ENCODE data around the gene HEATR9. TPM values are rescaled to one million over a fixed set of nuclear protein-coding genes. Genes with fewer than 3 reads are reported as not detected.

Gene HEATR9
- total RNA-seq, 1 experiment from 2014 or later, result not detected

DNA sequence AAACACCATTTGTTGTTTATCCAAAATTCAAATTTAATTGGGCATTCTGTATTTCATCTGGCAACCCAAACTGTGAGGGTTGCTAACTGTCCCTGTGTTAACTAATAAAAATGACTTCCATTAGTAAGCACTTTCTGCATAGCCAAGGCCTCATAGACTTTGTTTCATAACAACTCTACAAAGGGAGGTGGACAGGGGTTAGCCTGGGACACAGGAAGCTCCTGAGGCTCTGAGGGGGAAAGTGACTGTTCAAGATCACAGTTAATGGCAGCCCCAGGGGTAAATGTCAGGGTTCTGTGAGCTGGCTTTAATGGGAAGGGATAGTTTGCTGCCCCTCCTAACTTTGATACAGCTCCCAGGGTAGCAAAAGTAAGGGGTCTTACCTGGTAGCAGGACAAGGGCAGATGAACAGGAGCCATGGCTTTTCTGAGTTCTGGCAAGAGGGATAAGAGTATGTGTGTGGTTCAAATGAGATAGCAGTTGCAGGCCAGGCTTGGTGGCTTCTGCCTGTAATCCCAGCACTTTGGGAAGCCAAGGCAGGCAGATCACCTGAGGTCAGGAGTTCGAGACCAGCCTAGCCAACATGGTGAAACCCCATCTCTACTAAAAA is 2.2 kb downstream of the HEATR9 start:
- ChIA-PET POLR2A (no interaction called here), RAD21 (ENCODE audit: low non-redundant PET in 1 of 2, low total read pairs in 2 of 2, uncharacterized antibody in 2 of 2, unreplicated experiment in 2 of 2) (no interaction called here), CTCF (no interaction called here)
- DNase-seq (ENCODE audit: low read depth, low spot score) (no peak), ATAC-seq (no peak)
- intact Hi-C loops (cut with micrococcal nuclease), result no loop called here
- Histone ChIP-seq H3K4me1 (ENCODE audit: control insufficient read depth in 1 of 2, insufficient read depth in 2 of 2, low read length in 2 of 2) (peaks cover 2 to 7% of the 10 kb centered on the region in 2 experiments; a peak in 3 of 4 replicates), H3K9me3 (ENCODE audit: control insufficient read depth in 1 of 2, insufficient read depth in 1 of 2, low read depth in 1 of 2, low read length in 2 of 2) (no peaks in the 10 kb centered on the region), H3K36me3 (ENCODE audit: control insufficient read depth in 1 of 2, insufficient read depth in 2 of 2, low read length in 2 of 2) (no peaks in the 10 kb centered on the region), H2AFZ (ENCODE audit: low read depth, low read length, poor library complexity, severe bottlenecking) (no peak overlapping the region), H3K27me3 (ENCODE audit: insufficient read depth, low read length) (no peaks in the 10 kb centered on the region), H3K4me2 (ENCODE audit: low read length) (no peak overlapping the region), H3K9me2 (ENCODE audit: insufficient read depth) (no peaks in the 10 kb centered on the region), H4K20me1 (ENCODE audit: insufficient read depth) (no peaks in the 10 kb centered on the region), H3K9ac (ENCODE audit: low read length) (no peak overlapping the region), H3K27ac (ENCODE audit: low read depth, low read length) (no peak overlapping the region), H3K4me3 (replicated peaks in 1 of 2; ENCODE audit: low read depth in 1 of 2, low read length in 2 of 2) (no peak overlapping the region), H3K79me2 (ENCODE audit: insufficient read depth, low read length) (no peaks in the 10 kb centered on the region)
- TF ChIP-seq SP1 (IDR thresholded peaks at IDR 0.05; ENCODE audit: low read depth), result no peak
- TF ChIP-seq, protein P1, sequence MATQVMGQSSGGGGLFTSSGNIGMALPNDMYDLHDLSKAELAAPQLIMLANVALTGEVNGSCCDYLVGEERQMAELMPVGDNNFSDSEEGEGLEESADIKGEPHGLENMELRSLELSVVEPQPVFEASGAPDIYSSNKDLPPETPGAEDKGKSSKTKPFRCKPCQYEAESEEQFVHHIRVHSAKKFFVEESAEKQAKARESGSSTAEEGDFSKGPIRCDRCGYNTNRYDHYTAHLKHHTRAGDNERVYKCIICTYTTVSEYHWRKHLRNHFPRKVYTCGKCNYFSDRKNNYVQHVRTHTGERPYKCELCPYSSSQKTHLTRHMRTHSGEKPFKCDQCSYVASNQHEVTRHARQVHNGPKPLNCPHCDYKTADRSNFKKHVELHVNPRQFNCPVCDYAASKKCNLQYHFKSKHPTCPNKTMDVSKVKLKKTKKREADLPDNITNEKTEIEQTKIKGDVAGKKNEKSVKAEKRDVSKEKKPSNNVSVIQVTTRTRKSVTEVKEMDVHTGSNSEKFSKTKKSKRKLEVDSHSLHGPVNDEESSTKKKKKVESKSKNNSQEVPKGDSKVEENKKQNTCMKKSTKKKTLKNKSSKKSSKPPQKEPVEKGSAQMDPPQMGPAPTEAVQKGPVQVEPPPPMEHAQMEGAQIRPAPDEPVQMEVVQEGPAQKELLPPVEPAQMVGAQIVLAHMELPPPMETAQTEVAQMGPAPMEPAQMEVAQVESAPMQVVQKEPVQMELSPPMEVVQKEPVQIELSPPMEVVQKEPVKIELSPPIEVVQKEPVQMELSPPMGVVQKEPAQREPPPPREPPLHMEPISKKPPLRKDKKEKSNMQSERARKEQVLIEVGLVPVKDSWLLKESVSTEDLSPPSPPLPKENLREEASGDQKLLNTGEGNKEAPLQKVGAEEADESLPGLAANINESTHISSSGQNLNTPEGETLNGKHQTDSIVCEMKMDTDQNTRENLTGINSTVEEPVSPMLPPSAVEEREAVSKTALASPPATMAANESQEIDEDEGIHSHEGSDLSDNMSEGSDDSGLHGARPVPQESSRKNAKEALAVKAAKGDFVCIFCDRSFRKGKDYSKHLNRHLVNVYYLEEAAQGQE (IDR thresholded peaks at IDR 0.05; ENCODE audit: low read depth), result no peak
- no peak for TF ChIP-seq JUND (IDR thresholded peaks at IDR 0.05)
- TF ChIP-seq, protein P2, sequence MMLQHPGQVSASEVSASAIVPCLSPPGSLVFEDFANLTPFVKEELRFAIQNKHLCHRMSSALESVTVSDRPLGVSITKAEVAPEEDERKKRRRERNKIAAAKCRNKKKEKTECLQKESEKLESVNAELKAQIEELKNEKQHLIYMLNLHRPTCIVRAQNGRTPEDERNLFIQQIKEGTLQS (IDR thresholded peaks at IDR 0.05), result no peak
- TF ChIP-seq YY1 (IDR thresholded peaks at IDR 0.05; ENCODE audit: extremely low read depth, insufficient replicate concordance, low read depth, low read length), result no peak
- TF ChIP-seq POLR2A (IDR thresholded peaks at IDR 0.05; ENCODE audit: borderline replicate concordance, extremely low read depth, insufficient read depth, insufficient read length), result no peak
- TF ChIP-seq CBX3 (IDR thresholded peaks at IDR 0.05; ENCODE audit: low read depth), result no peak
- no peak for TF ChIP-seq TCF7L2 (IDR thresholded peaks at IDR 0.05; ENCODE audit: borderline replicate concordance, extremely low read depth, insufficient read depth, insufficient read length)
- no peak for TF ChIP-seq RAD21 (IDR thresholded peaks at IDR 0.05; ENCODE audit: low read depth)
- TF ChIP-seq, protein P3, sequence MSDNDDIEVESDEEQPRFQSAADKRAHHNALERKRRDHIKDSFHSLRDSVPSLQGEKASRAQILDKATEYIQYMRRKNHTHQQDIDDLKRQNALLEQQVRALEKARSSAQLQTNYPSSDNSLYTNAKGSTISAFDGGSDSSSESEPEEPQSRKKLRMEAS (IDR thresholded peaks at IDR 0.05), result no peak
- TF ChIP-seq EZH2phosphoT487 (IDR thresholded peaks at IDR 0.05; ENCODE audit: borderline replicate concordance), result no peak
- TF ChIP-seq, protein P4, sequence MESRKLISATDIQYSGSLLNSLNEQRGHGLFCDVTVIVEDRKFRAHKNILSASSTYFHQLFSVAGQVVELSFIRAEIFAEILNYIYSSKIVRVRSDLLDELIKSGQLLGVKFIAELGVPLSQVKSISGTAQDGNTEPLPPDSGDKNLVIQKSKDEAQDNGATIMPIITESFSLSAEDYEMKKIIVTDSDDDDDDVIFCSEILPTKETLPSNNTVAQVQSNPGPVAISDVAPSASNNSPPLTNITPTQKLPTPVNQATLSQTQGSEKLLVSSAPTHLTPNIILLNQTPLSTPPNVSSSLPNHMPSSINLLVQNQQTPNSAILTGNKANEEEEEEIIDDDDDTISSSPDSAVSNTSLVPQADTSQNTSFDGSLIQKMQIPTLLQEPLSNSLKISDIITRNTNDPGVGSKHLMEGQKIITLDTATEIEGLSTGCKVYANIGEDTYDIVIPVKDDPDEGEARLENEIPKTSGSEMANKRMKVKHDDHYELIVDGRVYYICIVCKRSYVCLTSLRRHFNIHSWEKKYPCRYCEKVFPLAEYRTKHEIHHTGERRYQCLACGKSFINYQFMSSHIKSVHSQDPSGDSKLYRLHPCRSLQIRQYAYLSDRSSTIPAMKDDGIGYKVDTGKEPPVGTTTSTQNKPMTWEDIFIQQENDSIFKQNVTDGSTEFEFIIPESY (IDR thresholded peaks at IDR 0.05; ENCODE audit: extremely low read depth, insufficient replicate concordance, low read length), result no peak
- no peak for TF ChIP-seq ELF1 (IDR thresholded peaks at IDR 0.05; ENCODE audit: borderline replicate concordance, low read depth)
- TF ChIP-seq EGR1 (IDR thresholded peaks at IDR 0.05; ENCODE audit: low read depth), result no peak
- TF ChIP-seq POLR2AphosphoS5 (IDR thresholded peaks at IDR 0.05; ENCODE audit: low read depth, low read length), result no peak
- TF ChIP-seq EZH2 (IDR thresholded peaks at IDR 0.05), result no peak
- no peak for TF ChIP-seq SRF (IDR thresholded peaks at IDR 0.05; ENCODE audit: low read depth)
- TF ChIP-seq, protein P5, sequence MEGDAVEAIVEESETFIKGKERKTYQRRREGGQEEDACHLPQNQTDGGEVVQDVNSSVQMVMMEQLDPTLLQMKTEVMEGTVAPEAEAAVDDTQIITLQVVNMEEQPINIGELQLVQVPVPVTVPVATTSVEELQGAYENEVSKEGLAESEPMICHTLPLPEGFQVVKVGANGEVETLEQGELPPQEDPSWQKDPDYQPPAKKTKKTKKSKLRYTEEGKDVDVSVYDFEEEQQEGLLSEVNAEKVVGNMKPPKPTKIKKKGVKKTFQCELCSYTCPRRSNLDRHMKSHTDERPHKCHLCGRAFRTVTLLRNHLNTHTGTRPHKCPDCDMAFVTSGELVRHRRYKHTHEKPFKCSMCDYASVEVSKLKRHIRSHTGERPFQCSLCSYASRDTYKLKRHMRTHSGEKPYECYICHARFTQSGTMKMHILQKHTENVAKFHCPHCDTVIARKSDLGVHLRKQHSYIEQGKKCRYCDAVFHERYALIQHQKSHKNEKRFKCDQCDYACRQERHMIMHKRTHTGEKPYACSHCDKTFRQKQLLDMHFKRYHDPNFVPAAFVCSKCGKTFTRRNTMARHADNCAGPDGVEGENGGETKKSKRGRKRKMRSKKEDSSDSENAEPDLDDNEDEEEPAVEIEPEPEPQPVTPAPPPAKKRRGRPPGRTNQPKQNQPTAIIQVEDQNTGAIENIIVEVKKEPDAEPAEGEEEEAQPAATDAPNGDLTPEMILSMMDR (IDR thresholded peaks at IDR 0.05 in 2 of 3, conservative IDR thresholded peaks at IDR 0.05 in 1 of 3; ENCODE audit: borderline replicate concordance in 1 of 3, insufficient read depth in 1 of 3, low read depth in 2 of 3, low read length in 2 of 3), result no peak
- no TSS peak for BruUV-seq (replicated peaks)
